Trophoblast cell (in vitro differentiated cells and primary cell): ENCODE results near the gene CDC6.

Experiments used
- DNase-seq, 2 donors: peaks; one replicate each; pipeline ENCODE4 v3.0.0-alpha.2; 2016
- H2AFZ ChIP-seq: 2 replicates; pipeline ENCODE4 v1.6.1; 2013; ENCODE audit warnings: low read length, moderate library complexity, mild to moderate bottlenecking; ENCODE audit not compliant: insufficient read depth, poor library complexity
- H2AK5ac ChIP-seq: 2 replicates; pipeline ENCODE4 v1.6.1; 2013; ENCODE audit warnings: mild to moderate bottlenecking, low read length
- H2BK120ac ChIP-seq: 2 replicates; pipeline ENCODE4 v1.6.1; 2013; ENCODE audit warnings: low read length, mild to moderate bottlenecking, moderate library complexity; ENCODE audit not compliant: insufficient read depth, poor library complexity
- H2BK12ac ChIP-seq: 2 replicates; pipeline ENCODE4 v1.6.1; 2013; ENCODE audit warnings: mild to moderate bottlenecking, low read length, moderate library complexity
- H2BK5ac ChIP-seq: 2 replicates; pipeline ENCODE4 v1.6.1; 2013; ENCODE audit warnings: low read length, low read depth, moderate library complexity, mild to moderate bottlenecking; ENCODE audit not compliant: poor library complexity
- H3K14ac ChIP-seq: 2 replicates; pipeline ENCODE4 v1.6.1; 2013; ENCODE audit warnings: mild to moderate bottlenecking, low read length
- H3K18ac ChIP-seq: 2 replicates; pipeline ENCODE4 v1.6.1; 2013; ENCODE audit warnings: mild to moderate bottlenecking, low read length
- H3K23ac ChIP-seq: 2 replicates; pipeline ENCODE4 v1.6.1; 2013; ENCODE audit warnings: low read length
- H3K27ac ChIP-seq: 2 replicates; pipeline ENCODE4 v1.5.1; 2013; ENCODE audit warnings: low read depth, mild to moderate bottlenecking, inconsistent platforms, low read length, moderate library complexity
- H3K27me3 ChIP-seq: 2 replicates; pipeline ENCODE4 v1.6.1; 2013; ENCODE audit warnings: inconsistent platforms, mild to moderate bottlenecking, low read length, moderate library complexity; ENCODE audit not compliant: insufficient read depth
- H3K36me3 ChIP-seq, 2 experiments: 1 replicate in 1 of 2; 2 replicates in 1 of 2; pipeline ENCODE4 v1.6.1; 2013; ENCODE audit warnings: low read length in 2 of 2, mild to moderate bottlenecking in 2 of 2, moderate library complexity in 1 of 2; ENCODE audit not compliant: insufficient read depth in 2 of 2, control insufficient read depth in 1 of 2
- H3K4ac ChIP-seq: 2 replicates; pipeline ENCODE4 v1.6.1; 2013; ENCODE audit warnings: low read depth, mild to moderate bottlenecking, low read length, moderate library complexity
- H3K4me1 ChIP-seq, 2 experiments: 1 replicate in 1 of 2; 2 replicates in 1 of 2; pipeline ENCODE4 v1.6.1; 2013; ENCODE audit warnings: low read length in 2 of 2, mild to moderate bottlenecking in 2 of 2, moderate library complexity in 1 of 2; ENCODE audit not compliant: insufficient read depth in 2 of 2, control insufficient read depth in 1 of 2
- H3K4me2 ChIP-seq: 2 replicates; pipeline ENCODE4 v1.6.1; 2013; ENCODE audit warnings: inconsistent platforms, mild to moderate bottlenecking, low read length, moderate library complexity
- H3K4me3 ChIP-seq: 2 replicates; pipeline ENCODE4 v1.5.1; 2013; ENCODE audit warnings: mild to moderate bottlenecking, low read depth, low read length, inconsistent platforms
- H3K79me1 ChIP-seq: one replicate; pipeline ENCODE4 v1.6.1; 2013; ENCODE audit warnings: low read length
- H3K79me2 ChIP-seq: 2 replicates; pipeline ENCODE4 v1.6.1; 2013; ENCODE audit warnings: low read length, mild to moderate bottlenecking; ENCODE audit not compliant: control insufficient read depth, insufficient read depth, poor library complexity
- H3K9ac ChIP-seq: 2 replicates; pipeline ENCODE4 v1.6.1; 2013; ENCODE audit warnings: mild to moderate bottlenecking, low read length
- H3K9me3 ChIP-seq: 2 replicates; pipeline ENCODE4 v1.6.1; 2013; ENCODE audit warnings: low read depth, mild to moderate bottlenecking, control low read depth, inconsistent platforms, low read length; ENCODE audit not compliant: insufficient read depth
- H4K12ac ChIP-seq: 2 replicates; pipeline ENCODE4 v1.6.1; 2013; ENCODE audit warnings: low read depth, mild to moderate bottlenecking, low read length, moderate library complexity
- H4K8ac ChIP-seq: 2 replicates; pipeline ENCODE4 v1.6.1; 2013; ENCODE audit warnings: low read depth, mild to moderate bottlenecking, low read length, moderate library complexity
- H4K91ac ChIP-seq: one replicate; pipeline ENCODE4 v1.6.1; 2013; ENCODE audit warnings: low read depth, mild to moderate bottlenecking, low read length, moderate library complexity
- WGBS: extraction: QIAGEN DNeasy Blood & Tissue Kit; methylation state at CpG from one replicate; pipeline ENCODE4 v1.1.7; 2013; ENCODE audit warnings: missing lambda C conversion rate; ENCODE audit not compliant: insufficient read length, insufficient coverage; ENCODE audit errors: extremely low coverage; 5-methylcytosine and 5-hydroxymethylcytosine counted together

Gene CDC6

DNA sequence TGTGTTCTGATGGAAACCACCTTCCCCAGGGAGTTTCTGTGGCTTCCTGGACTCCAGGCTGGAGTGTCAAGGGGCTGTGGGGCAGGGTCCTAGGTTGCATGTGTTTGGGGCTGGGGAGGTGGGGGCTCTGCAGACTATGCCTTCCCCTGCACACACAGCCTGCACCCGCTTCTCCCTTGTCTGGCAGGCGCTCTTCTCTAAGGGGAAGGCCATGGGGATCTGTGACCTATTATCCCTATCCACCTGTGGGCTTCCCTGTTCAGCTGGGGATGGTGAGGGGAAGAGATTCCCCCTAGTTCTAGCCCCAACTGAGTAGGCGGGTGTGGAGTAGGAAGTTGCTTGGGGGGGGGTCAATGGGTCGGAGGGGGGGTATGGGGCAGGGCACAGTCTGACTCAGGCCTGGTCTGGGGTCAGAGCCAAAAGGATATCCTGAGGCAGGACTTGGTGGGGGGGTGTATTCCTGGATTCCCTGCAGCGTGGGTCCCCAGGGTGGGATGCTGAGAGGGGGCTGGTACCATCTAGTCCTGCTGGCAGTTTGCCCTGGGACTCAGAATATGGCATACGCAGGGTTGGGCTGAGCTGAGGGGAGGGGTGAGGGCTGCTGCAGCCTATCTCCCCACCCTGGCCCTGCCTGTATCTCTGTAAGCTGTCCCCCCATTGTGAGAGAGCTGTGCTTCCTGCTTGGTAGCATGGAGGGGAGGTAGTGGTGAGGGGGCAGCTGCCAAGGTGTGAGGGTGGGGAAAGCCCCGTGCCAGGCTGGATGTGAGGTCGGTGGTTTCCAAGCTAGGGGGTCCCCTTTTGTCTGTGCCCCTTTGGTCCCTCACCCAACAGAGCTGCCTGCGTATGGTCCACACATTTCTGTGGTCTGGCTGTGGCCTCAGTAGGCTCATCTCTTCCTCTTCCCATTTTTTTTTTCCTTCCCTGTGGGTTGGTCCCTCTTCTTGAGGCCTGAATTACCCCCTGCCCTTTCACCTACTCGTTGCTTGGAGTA lies 36.0 kb downstream of the CDC6 start:
- WGBS, result no CpG with 5 or more reads among the region's 10 CpGs
- Histone ChIP-seq H3K23ac (no peak overlapping the region), H2AK5ac (no peak overlapping the region), H2BK5ac (no peak overlapping the region), H3K4ac (no peak overlapping the region), H3K4me3 (no peak overlapping the region), H3K4me1 (peaks cover 13 to 20% of the 10 kb centered on the region in 2 experiments), H3K27me3 (no peaks in the 10 kb centered on the region), H3K79me2 (no peaks in the 10 kb centered on the region), H2BK120ac (no peak overlapping the region), H3K14ac (no peak overlapping the region), H4K91ac (no peak overlapping the region), H2BK12ac (no peak overlapping the region), H3K18ac (peak overlapping the region; percentile 38), H3K36me3 (no peaks in the 10 kb centered on the region), H3K27ac (no peak overlapping the region), H3K79me1 (peaks cover under 1% of the 10 kb centered on the region), H4K12ac (no peak overlapping the region), H2AFZ (no peak overlapping the region), H4K8ac (no peak overlapping the region), H3K9ac (no peak overlapping the region), H3K9me3 (no peaks in the 10 kb centered on the region), H3K4me2 (no peak overlapping the region)
- DNase-seq, result no peak

GRCh38 chr17:40325156-40326013 lies 37.7 kb downstream of the CDC6 start:
- Histone ChIP-seq H2AFZ (no peak overlapping the region), H3K4me3 (no peak overlapping the region)
- no CpG with 5 or more reads among the region's 13 CpGs for WGBS

DNA sequence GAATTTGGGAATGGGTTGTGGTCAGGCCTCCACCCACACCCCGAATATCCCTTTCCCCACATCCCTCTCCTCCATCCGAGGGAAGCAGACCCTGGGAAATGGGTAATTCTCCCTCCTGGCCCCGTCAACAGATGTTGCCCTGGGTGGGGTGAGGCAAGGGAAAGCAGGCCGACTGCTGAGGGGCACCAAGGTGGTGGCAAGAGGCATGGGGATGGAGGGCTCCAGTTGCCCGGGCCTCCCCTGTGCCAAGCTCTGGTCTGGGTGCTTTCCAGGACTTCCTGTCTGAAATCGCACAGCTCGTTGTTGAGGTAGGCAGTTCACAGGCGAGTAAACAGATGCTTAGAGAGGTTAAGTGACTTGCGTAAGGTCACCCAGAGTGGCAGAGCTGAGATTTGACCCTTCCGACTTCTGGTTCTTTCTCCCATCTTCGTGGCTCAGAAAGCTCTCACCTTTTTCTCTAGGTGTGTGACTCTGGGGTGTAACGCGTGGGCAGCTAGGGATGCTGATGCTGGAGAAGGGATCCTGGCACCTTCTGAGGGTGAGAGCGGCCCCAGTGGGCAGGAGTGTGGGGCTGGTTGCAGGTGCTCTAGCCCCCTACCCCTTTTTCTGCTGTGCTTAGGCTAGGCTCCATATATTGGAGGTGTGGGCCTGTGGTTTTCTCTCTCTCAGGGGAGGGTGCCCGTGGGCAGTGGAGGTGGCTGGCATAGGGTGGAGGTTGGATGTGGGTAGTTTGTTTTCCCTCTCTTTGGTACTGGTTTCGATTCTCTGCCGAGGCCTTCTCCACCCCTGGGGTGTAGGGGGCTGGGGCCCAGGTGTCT lies 38.5 kb downstream of the CDC6 start:
- no peak for DNase-seq
- no CpG with 5 or more reads among the region's 17 CpGs for WGBS
- H4K8ac ChIP-seq, result no peak overlapping the region

More at GRCh38 chr17:40325156-40326013, 37.7 kb downstream of the CDC6 start:
- no peak overlapping the region for H4K91ac ChIP-seq
- H2AK5ac ChIP-seq, result no peak overlapping the region
- no peak overlapping the region for H4K8ac ChIP-seq
- no peak overlapping the region for H2BK12ac ChIP-seq
- no peaks in the 10 kb centered on the region for H3K27me3 ChIP-seq
- no peak overlapping the region for H4K12ac ChIP-seq
- no peak for DNase-seq
- H3K4ac ChIP-seq, result no peak overlapping the region
- H3K18ac ChIP-seq, result no peak overlapping the region
- H3K79me2 ChIP-seq, result no peaks in the 10 kb centered on the region
- H3K4me1 ChIP-seq, result peaks cover 9 to 14% of the 10 kb centered on the region in 2 experiments
- H2BK5ac ChIP-seq, result no peak overlapping the region
- no peak overlapping the region for H3K23ac ChIP-seq
- H3K36me3 ChIP-seq, result no peaks in the 10 kb centered on the region
- H3K9me3 ChIP-seq, result no peaks in the 10 kb centered on the region
- H3K4me2 ChIP-seq, result no peak overlapping the region
- H3K14ac ChIP-seq, result no peak overlapping the region
- no peak overlapping the region for H3K9ac ChIP-seq
- no peak overlapping the region for H2BK120ac ChIP-seq
- H3K79me1 ChIP-seq, result no peaks in the 10 kb centered on the region
- H3K27ac ChIP-seq, result no peak overlapping the region

GRCh38 chr17:40326832-40327199 lies 39.1 kb downstream of the CDC6 start:
- H3K9me3 ChIP-seq, result no peaks in the 10 kb centered on the region
- H3K14ac ChIP-seq, result no peak overlapping the region
- no peak overlapping the region for H4K12ac ChIP-seq
- no peak overlapping the region for H3K23ac ChIP-seq
- H4K91ac ChIP-seq, result no peak overlapping the region
- no peak overlapping the region for H2AFZ ChIP-seq
- no peak overlapping the region for H4K8ac ChIP-seq
- H3K36me3 ChIP-seq, result peaks cover 5 to 11% of the 10 kb centered on the region in 2 experiments
- WGBS, result no CpG with 5 or more reads among the region's 1 CpG
- no peaks in the 10 kb centered on the region for H3K79me2 ChIP-seq
- no peak overlapping the region for H3K18ac ChIP-seq
- no peak for DNase-seq
- H3K4me3 ChIP-seq, result no peak overlapping the region
- H3K9ac ChIP-seq, result no peak overlapping the region
- H3K79me1 ChIP-seq, result no peaks in the 10 kb centered on the region
- H3K4me2 ChIP-seq, result no peak overlapping the region
- no peak overlapping the region for H2BK120ac ChIP-seq
- H3K4ac ChIP-seq, result no peak overlapping the region
- peaks cover 9 to 18% of the 10 kb centered on the region in 2 experiments for H3K4me1 ChIP-seq
- H2AK5ac ChIP-seq, result no peak overlapping the region
- no peak overlapping the region for H3K27ac ChIP-seq
- no peaks in the 10 kb centered on the region for H3K27me3 ChIP-seq
- H2BK5ac ChIP-seq, result no peak overlapping the region
- H2BK12ac ChIP-seq, result no peak overlapping the region

More for the DNA sequence above, 38.5 kb downstream of the CDC6 start:
- Histone ChIP-seq H3K9ac (no peak overlapping the region), H4K12ac (no peak overlapping the region), H2AFZ (no peak overlapping the region), H3K27ac (no peak overlapping the region), H2BK120ac (no peak overlapping the region), H4K91ac (no peak overlapping the region), H2BK12ac (no peak overlapping the region), H3K9me3 (no peaks in the 10 kb centered on the region), H3K4me3 (no peak overlapping the region), H3K27me3 (no peaks in the 10 kb centered on the region), H2BK5ac (no peak overlapping the region), H3K4me1 (peaks cover 9 to 14% of the 10 kb centered on the region in 2 experiments), H3K4me2 (no peak overlapping the region), H3K79me1 (no peaks in the 10 kb centered on the region), H3K14ac (no peak overlapping the region), H3K79me2 (no peaks in the 10 kb centered on the region), H3K36me3 (peaks cover 3 to 6% of the 10 kb centered on the region in 2 experiments), H3K23ac (no peak overlapping the region), H3K18ac (no peak overlapping the region), H2AK5ac (no peak overlapping the region), H3K4ac (no peak overlapping the region)
